GM23338 (cell line): Measurements from ENCODE around the gene TAS2R42.

ENCODE experiments used
- CREB1 ChIP-seq: fragments of 250-450 bp; sonication (Bioruptor Pico); IDR thresholded peaks from 2 replicates; pipeline ENCODE4 v1.5.0; 2020; ENCODE audit warnings: low read depth, mild to moderate bottlenecking, moderate library complexity
- EZH2 ChIP-seq: fragments of 200-600 bp; sonication (generic); IDR thresholded peaks from one replicate; pipeline ENCODE4 v1.8.0; 2017; ENCODE audit warnings: antibody characterized with exemption, mild to moderate bottlenecking, low read depth; ENCODE audit not compliant: unreplicated experiment
- EZH2phosphoT487 ChIP-seq: fragments of 200-600 bp; sonication (generic); IDR thresholded peaks from one replicate; pipeline ENCODE4 v1.8.1; 2018; ENCODE audit warnings: antibody characterized with exemption; ENCODE audit not compliant: unreplicated experiment
- JUNB ChIP-seq: IDR thresholded peaks from one replicate; pipeline ENCODE4 v1.6.1; 2016; ENCODE audit warnings: antibody characterized with exemption; ENCODE audit not compliant: unreplicated experiment
- POLR2AphosphoS5 ChIP-seq: IDR thresholded peaks from 2 replicates; pipeline ENCODE4 v1.6.1; 2016; ENCODE audit warnings: antibody characterized with exemption, low read depth
- ZNF331 ChIP-seq: fragments of 250-450 bp; sonication (Bioruptor Pico); IDR thresholded peaks from 2 replicates; pipeline ENCODE4 v1.5.0; 2020; ENCODE audit warnings: low read depth, mild to moderate bottlenecking, moderate library complexity
- TF ChIP-seq, protein P1 (sequence below), 2 experiments: fragments of 200-600 bp in 1 of 2; sonication (generic) in 1 of 2; conservative IDR thresholded peaks; 2 replicates each; pipeline versions ENCODE4 v1.5.1 to v1.6.1; 2016 to 2017; ENCODE audit warnings: antibody characterized with exemption in 2 of 2, low read depth in 2 of 2, mild to moderate bottlenecking in 2 of 2, moderate library complexity in 1 of 2
- TF ChIP-seq, protein P2 (sequence below): IDR thresholded peaks from 2 replicates; pipeline ENCODE4 v1.6.1; 2016; ENCODE audit warnings: antibody characterized with exemption
- TF ChIP-seq, protein P3 (sequence below): IDR thresholded peaks from one replicate; pipeline ENCODE4 v1.6.1; 2018; ENCODE audit warnings: antibody characterized with exemption; ENCODE audit not compliant: unreplicated experiment

DNA sequence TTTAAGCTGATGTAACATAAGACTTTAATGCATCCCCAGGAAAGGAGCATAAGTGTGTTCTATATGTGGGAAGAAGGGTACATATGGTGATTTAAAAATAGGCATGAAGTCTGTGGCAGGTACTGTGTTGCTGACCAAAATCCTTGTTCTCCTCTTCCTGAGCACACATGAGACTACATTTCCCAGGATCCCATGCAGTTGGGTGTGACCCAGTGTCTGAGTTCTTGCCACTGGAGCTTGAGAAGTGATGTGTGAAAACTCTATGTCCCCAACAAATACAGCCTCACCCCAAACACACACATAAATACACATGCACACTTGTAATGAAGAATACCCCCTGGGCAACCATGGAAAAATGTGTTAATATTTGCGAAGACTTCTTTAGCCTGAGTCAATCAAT is 24.2 kb downstream of the TAS2R42 start:
- TF ChIP-seq POLR2AphosphoS5 (no peak), EZH2 (no peak), CREB1 (CRISPR knock-in tag) (no peak), EZH2phosphoT487 (no peak), JUNB (no peak), ZNF331 (CRISPR knock-in tag) (no peak)
- TF ChIP-seq, protein P1, sequence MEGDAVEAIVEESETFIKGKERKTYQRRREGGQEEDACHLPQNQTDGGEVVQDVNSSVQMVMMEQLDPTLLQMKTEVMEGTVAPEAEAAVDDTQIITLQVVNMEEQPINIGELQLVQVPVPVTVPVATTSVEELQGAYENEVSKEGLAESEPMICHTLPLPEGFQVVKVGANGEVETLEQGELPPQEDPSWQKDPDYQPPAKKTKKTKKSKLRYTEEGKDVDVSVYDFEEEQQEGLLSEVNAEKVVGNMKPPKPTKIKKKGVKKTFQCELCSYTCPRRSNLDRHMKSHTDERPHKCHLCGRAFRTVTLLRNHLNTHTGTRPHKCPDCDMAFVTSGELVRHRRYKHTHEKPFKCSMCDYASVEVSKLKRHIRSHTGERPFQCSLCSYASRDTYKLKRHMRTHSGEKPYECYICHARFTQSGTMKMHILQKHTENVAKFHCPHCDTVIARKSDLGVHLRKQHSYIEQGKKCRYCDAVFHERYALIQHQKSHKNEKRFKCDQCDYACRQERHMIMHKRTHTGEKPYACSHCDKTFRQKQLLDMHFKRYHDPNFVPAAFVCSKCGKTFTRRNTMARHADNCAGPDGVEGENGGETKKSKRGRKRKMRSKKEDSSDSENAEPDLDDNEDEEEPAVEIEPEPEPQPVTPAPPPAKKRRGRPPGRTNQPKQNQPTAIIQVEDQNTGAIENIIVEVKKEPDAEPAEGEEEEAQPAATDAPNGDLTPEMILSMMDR (conservative IDR thresholded peaks at IDR 0.05; ENCODE audit: low read depth in 2 of 2): no peak
- TF ChIP-seq, protein P2, sequence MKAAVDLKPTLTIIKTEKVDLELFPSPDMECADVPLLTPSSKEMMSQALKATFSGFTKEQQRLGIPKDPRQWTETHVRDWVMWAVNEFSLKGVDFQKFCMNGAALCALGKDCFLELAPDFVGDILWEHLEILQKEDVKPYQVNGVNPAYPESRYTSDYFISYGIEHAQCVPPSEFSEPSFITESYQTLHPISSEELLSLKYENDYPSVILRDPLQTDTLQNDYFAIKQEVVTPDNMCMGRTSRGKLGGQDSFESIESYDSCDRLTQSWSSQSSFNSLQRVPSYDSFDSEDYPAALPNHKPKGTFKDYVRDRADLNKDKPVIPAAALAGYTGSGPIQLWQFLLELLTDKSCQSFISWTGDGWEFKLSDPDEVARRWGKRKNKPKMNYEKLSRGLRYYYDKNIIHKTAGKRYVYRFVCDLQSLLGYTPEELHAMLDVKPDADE: no peak
- TF ChIP-seq, protein P3, sequence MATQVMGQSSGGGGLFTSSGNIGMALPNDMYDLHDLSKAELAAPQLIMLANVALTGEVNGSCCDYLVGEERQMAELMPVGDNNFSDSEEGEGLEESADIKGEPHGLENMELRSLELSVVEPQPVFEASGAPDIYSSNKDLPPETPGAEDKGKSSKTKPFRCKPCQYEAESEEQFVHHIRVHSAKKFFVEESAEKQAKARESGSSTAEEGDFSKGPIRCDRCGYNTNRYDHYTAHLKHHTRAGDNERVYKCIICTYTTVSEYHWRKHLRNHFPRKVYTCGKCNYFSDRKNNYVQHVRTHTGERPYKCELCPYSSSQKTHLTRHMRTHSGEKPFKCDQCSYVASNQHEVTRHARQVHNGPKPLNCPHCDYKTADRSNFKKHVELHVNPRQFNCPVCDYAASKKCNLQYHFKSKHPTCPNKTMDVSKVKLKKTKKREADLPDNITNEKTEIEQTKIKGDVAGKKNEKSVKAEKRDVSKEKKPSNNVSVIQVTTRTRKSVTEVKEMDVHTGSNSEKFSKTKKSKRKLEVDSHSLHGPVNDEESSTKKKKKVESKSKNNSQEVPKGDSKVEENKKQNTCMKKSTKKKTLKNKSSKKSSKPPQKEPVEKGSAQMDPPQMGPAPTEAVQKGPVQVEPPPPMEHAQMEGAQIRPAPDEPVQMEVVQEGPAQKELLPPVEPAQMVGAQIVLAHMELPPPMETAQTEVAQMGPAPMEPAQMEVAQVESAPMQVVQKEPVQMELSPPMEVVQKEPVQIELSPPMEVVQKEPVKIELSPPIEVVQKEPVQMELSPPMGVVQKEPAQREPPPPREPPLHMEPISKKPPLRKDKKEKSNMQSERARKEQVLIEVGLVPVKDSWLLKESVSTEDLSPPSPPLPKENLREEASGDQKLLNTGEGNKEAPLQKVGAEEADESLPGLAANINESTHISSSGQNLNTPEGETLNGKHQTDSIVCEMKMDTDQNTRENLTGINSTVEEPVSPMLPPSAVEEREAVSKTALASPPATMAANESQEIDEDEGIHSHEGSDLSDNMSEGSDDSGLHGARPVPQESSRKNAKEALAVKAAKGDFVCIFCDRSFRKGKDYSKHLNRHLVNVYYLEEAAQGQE: no peak
